ENCODE results near the gene ZNF445. TPM values are rescaled to one million over a fixed set of nuclear protein-coding genes. Genes with fewer than 3 reads are reported as not detected.

Gene ZNF445
- total RNA-seq, 4 donors from 2014 or later, result 5.3 to 35.6 (median 19.8) TPM

- no peaks in the 10 kb centered on the region for H3K36me3 ChIP-seq
- H3K27ac ChIP-seq, result no peak overlapping the region
- no peaks in the 10 kb centered on the region for H3K4me1 ChIP-seq
- intact Hi-C loops (cut with DNase I; ENCODE audit: low total_unique reads), result no loop called here
- DNase-seq, result no peak
- TF ChIP-seq POLR2A (IDR thresholded peaks at IDR 0.05) (no peak), CTCF (IDR thresholded peaks at IDR 0.05) (no peak)
- no peak overlapping the region for H3K4me3 ChIP-seq
- peaks cover 0 to 3% of the 10 kb centered on the region in 2 donors for H3K9me3 ChIP-seq
- H3K27me3 ChIP-seq, result no peaks in the 10 kb centered on the region
These were observed 22.2 kb downstream of the ZNF445 start for GRCh38 chr3:44455318-44455717.

GRCh38 chr3:44454258-44454657 lies 23.2 kb downstream of the ZNF445 start:
- no peaks in the 10 kb centered on the region for H3K4me1 ChIP-seq
- H3K9me3 ChIP-seq, result no peaks in the 10 kb centered on the region
- H3K4me3 ChIP-seq, result no peak overlapping the region
- intact Hi-C loops (cut with DNase I; ENCODE audit: low total_unique reads), result no loop called here
- peaks cover 0 to 1% of the 10 kb centered on the region in 2 donors for H3K36me3 ChIP-seq
- DNase-seq, result no peak
- no peak overlapping the region for H3K27ac ChIP-seq
- H3K27me3 ChIP-seq, result no peaks in the 10 kb centered on the region
- TF ChIP-seq CTCF (IDR thresholded peaks at IDR 0.05), result no peak
- TF ChIP-seq POLR2A (IDR thresholded peaks at IDR 0.05), result no peak

GRCh38 chr3:44451441-44451840 lies 26.0 kb downstream of the ZNF445 start:
- no peaks in the 10 kb centered on the region for H3K4me1 ChIP-seq
- no peaks in the 10 kb centered on the region for H3K27me3 ChIP-seq
- no peak overlapping the region for H3K27ac ChIP-seq
- intact Hi-C loops (cut with DNase I; ENCODE audit: low total_unique reads), result no loop called here
- peaks cover 0 to 4% of the 10 kb centered on the region in 2 donors for H3K9me3 ChIP-seq
- no peak for DNase-seq
- no peak overlapping the region for H3K4me3 ChIP-seq
- TF ChIP-seq CTCF (IDR thresholded peaks at IDR 0.05) (no peak), POLR2A (IDR thresholded peaks at IDR 0.05) (no peak)
- H3K36me3 ChIP-seq, result peaks cover 0 to 2% of the 10 kb centered on the region in 2 donors

- intact Hi-C loops (cut with DNase I; ENCODE audit: low total_unique reads), result no loop called here
- Histone ChIP-seq H3K9me3 (peaks cover 0 to 4% of the 10 kb centered on the region in 2 donors), H3K27ac (no peak overlapping the region), H3K36me3 (peaks cover 0 to 2% of the 10 kb centered on the region in 2 donors), H3K4me3 (no peak overlapping the region), H3K4me1 (no peaks in the 10 kb centered on the region), H3K27me3 (no peaks in the 10 kb centered on the region)
- DNase-seq, result no peak
- TF ChIP-seq POLR2A (IDR thresholded peaks at IDR 0.05), result no peak
- TF ChIP-seq CTCF (IDR thresholded peaks at IDR 0.05), result no peak
These were observed 30.5 kb downstream of the ZNF445 start for GRCh38 chr3:44446929-44447328.

- intact Hi-C loops (cut with DNase I; ENCODE audit: low total_unique reads), result no loop called here
- Histone ChIP-seq H3K4me1 (no peaks in the 10 kb centered on the region), H3K27me3 (no peaks in the 10 kb centered on the region), H3K4me3 (no peak overlapping the region), H3K27ac (no peak overlapping the region), H3K9me3 (peaks cover 0 to 4% of the 10 kb centered on the region in 2 donors), H3K36me3 (peaks cover 0 to 2% of the 10 kb centered on the region in 2 donors)
- DNase-seq, result no peak
- TF ChIP-seq CTCF (IDR thresholded peaks at IDR 0.05) (no peak), POLR2A (IDR thresholded peaks at IDR 0.05) (no peak)
These were observed 31.7 kb downstream of the ZNF445 start for GRCh38 chr3:44445786-44446185.

Measured in uterus (tissue), 4 donors.